Measurements from ENCODE around the gene CDK5RAP3.

DNA sequence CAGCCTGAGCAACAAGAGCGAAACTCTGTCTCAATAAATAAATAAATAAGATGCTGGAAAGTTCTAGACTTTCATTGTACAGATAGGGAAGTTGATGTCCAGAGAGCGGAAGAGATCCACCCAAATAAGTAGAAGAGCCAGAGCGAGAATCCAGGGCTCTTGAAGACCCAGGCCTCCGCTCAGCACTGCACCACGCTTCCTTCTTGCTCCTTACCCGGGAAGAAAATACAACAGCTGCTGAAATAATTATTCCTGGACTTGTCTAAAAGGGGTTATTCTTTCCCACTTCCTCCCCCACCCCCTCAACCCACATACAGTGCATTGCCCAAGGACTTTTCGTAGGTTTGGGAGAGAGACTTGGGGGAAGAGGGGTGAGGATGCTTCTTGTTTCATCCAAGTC, 26.7 kb downstream of the CDK5RAP3 start:
- TF ChIP-seq CTCF (IDR thresholded peaks at IDR 0.05): no peak
- no peak for TF ChIP-seq POLR2A (IDR thresholded peaks at IDR 0.05)

Data from lower leg skin (tissue), 3 donors.